ENCODE results near the gene TSPO2. TPM values are rescaled to one million over a fixed set of nuclear protein-coding genes. Genes with fewer than 3 reads are reported as not detected.
A peak's percentile ranks its signal among the peaks of the same experiment; 100 is the strongest.

TSPO2 gene
- total RNA-seq, 1 experiment from 2014 or later = not detected

- H3K4me3 ChIP-seq = no peak overlapping the region
- DNase-seq = no peak
- H3K36me3 ChIP-seq = no peaks in the 10 kb centered on the region
- H3K4me1 ChIP-seq = peaks cover 64% of the 10 kb centered on the region
- no peak overlapping the region for H3K27ac ChIP-seq
- no peaks in the 10 kb centered on the region for H3K27me3 ChIP-seq
- no peaks in the 10 kb centered on the region for H3K9me3 ChIP-seq (replicated peaks)
Measured at GRCh38 chr6:41051873-41052272, 9.6 kb downstream of the TSPO2 start.

GRCh38 chr6:41053041-41053440, 10.8 kb downstream of the TSPO2 start, which contains the start of gene APOBEC2:
APOBEC2 (plus strand) TSS chr6:41053202; CDS start chr6:41053348, 146 bp downstream.
- no peaks in the 10 kb centered on the region for H3K9me3 ChIP-seq (replicated peaks)
- peak within 1 kb of the TSS; percentile 47 for H3K27ac ChIP-seq
- H3K27me3 ChIP-seq = no peaks in the 10 kb centered on the region
- DNase-seq = peak; percentile 79 to 87
- H3K4me3 ChIP-seq = no peak within 1 kb of the TSS
- peaks cover 64% of the 10 kb centered on the region for H3K4me1 ChIP-seq
- H3K36me3 ChIP-seq = no peaks in the 10 kb centered on the region

- no peaks in the 10 kb centered on the region for H3K9me3 ChIP-seq (replicated peaks)
- no peak overlapping the region for H3K4me3 ChIP-seq
- H3K27me3 ChIP-seq = no peaks in the 10 kb centered on the region
- peaks cover 55% of the 10 kb centered on the region for H3K4me1 ChIP-seq
- no peaks in the 10 kb centered on the region for H3K36me3 ChIP-seq
- peak overlapping the region; percentile 34 for H3K27ac ChIP-seq
- peak in 1 of 2 experiments; percentile 29 for DNase-seq
Measured at GRCh38 chr6:41054511-41054910, 12.2 kb downstream of the TSPO2 start.

GRCh38 chr6:41055149-41055548, 12.9 kb downstream of the TSPO2 start:
- H3K27me3 ChIP-seq = no peaks in the 10 kb centered on the region
- no peak overlapping the region for H3K4me3 ChIP-seq
- H3K4me1 ChIP-seq = peaks cover 48% of the 10 kb centered on the region
- peak overlapping the region; percentile 34 for H3K27ac ChIP-seq
- H3K9me3 ChIP-seq (replicated peaks) = no peaks in the 10 kb centered on the region
- H3K36me3 ChIP-seq = no peaks in the 10 kb centered on the region
- DNase-seq = peak; percentile 63 to 79

- Histone ChIP-seq H3K27me3 (no peaks in the 10 kb centered on the region), H3K4me3 (no peak overlapping the region), H3K36me3 (peaks cover 5% of the 10 kb centered on the region; the same call in 1 of the 2 replicates), H3K9me3 (replicated peaks) (no peaks in the 10 kb centered on the region), H3K27ac (no peak overlapping the region), H3K4me1 (peaks cover 39% of the 10 kb centered on the region)
- DNase-seq = no peak
Measured at GRCh38 chr6:41056768-41057490, 14.7 kb downstream of the TSPO2 start.

- Histone ChIP-seq H3K36me3 (peaks cover 10% of the 10 kb centered on the region), H3K4me1 (peaks cover 22% of the 10 kb centered on the region), H3K27ac (no peak overlapping the region), H3K27me3 (no peaks in the 10 kb centered on the region), H3K9me3 (replicated peaks) (no peaks in the 10 kb centered on the region), H3K4me3 (no peak overlapping the region)
- no peak for DNase-seq
Measured at GRCh38 chr6:41058783-41059181, 16.5 kb downstream of the TSPO2 start.

- Histone ChIP-seq H3K36me3 (peaks cover 10% of the 10 kb centered on the region), H3K4me1 (peaks cover 20% of the 10 kb centered on the region), H3K9me3 (replicated peaks) (no peaks in the 10 kb centered on the region), H3K4me3 (no peak overlapping the region), H3K27me3 (no peaks in the 10 kb centered on the region), H3K27ac (no peak overlapping the region)
- no peak for DNase-seq
Measured at GRCh38 chr6:41059556-41059955, 17.3 kb downstream of the TSPO2 start.

GRCh38 chr6:41061196-41061726, 19.0 kb downstream of the TSPO2 start:
- no peaks in the 10 kb centered on the region for H3K27me3 ChIP-seq
- no peak overlapping the region for H3K27ac ChIP-seq
- no peak overlapping the region for H3K4me3 ChIP-seq
- no peak for DNase-seq
- peaks cover 12% of the 10 kb centered on the region for H3K36me3 ChIP-seq
- no peaks in the 10 kb centered on the region for H3K9me3 ChIP-seq (replicated peaks)
- peaks cover 6% of the 10 kb centered on the region; the same call in 1 of the 2 replicates for H3K4me1 ChIP-seq

- no peak for DNase-seq
- Histone ChIP-seq H3K27me3 (no peaks in the 10 kb centered on the region), H3K27ac (no peak overlapping the region), H3K36me3 (peaks cover 13% of the 10 kb centered on the region), H3K4me1 (peaks cover 6% of the 10 kb centered on the region; the same call in 1 of the 2 replicates), H3K4me3 (no peak overlapping the region), H3K9me3 (replicated peaks) (no peaks in the 10 kb centered on the region)
Measured at GRCh38 chr6:41062056-41062455, 19.8 kb downstream of the TSPO2 start.

- H3K4me1 ChIP-seq = peaks cover 6% of the 10 kb centered on the region; the same call in 1 of the 2 replicates
- H3K27me3 ChIP-seq = no peaks in the 10 kb centered on the region
- H3K36me3 ChIP-seq = peaks cover 15% of the 10 kb centered on the region
- H3K9me3 ChIP-seq (replicated peaks) = no peaks in the 10 kb centered on the region
- DNase-seq = peak; percentile 38 to 69
- no peak overlapping the region for H3K4me3 ChIP-seq
- peak overlapping the region; percentile 21; the same call in 1 of the 2 replicates for H3K27ac ChIP-seq
Measured at GRCh38 chr6:41063884-41064285, 21.6 kb downstream of the TSPO2 start.

GRCh38 chr6:41064841-41065240, 22.6 kb downstream of the TSPO2 start:
- Histone ChIP-seq H3K36me3 (peaks cover 15% of the 10 kb centered on the region), H3K4me3 (no peak overlapping the region), H3K27ac (no peak overlapping the region), H3K4me1 (peaks cover 6% of the 10 kb centered on the region; the same call in 1 of the 2 replicates), H3K27me3 (no peaks in the 10 kb centered on the region), H3K9me3 (replicated peaks) (no peaks in the 10 kb centered on the region)
- no peak for DNase-seq

GRCh38 chr6:41065550-41066026, 23.3 kb downstream of the TSPO2 start:
- Histone ChIP-seq H3K9me3 (replicated peaks) (no peaks in the 10 kb centered on the region), H3K4me1 (peaks cover 6% of the 10 kb centered on the region; the same call in 1 of the 2 replicates), H3K27ac (no peak overlapping the region), H3K4me3 (no peak overlapping the region), H3K27me3 (no peaks in the 10 kb centered on the region), H3K36me3 (peaks cover 14% of the 10 kb centered on the region)
- DNase-seq = no peak

GRCh38 chr6:41066867-41067304, 24.6 kb downstream of the TSPO2 start:
- Histone ChIP-seq H3K4me3 (no peak overlapping the region), H3K36me3 (peaks cover 10% of the 10 kb centered on the region), H3K27ac (no peak overlapping the region), H3K9me3 (replicated peaks) (no peaks in the 10 kb centered on the region), H3K27me3 (no peaks in the 10 kb centered on the region), H3K4me1 (peaks cover 6% of the 10 kb centered on the region; the same call in 1 of the 2 replicates)
- DNase-seq = peak; percentile 65 to 86

GRCh38 chr6:41071501-41071922, 29.2 kb downstream of the TSPO2 start:
- DNase-seq = no peak
- peaks cover 3% of the 10 kb centered on the region; the same call in 1 of the 2 replicates for H3K36me3 ChIP-seq
- no peaks in the 10 kb centered on the region for H3K27me3 ChIP-seq
- peak overlapping the region; percentile 87 for H3K27ac ChIP-seq
- H3K9me3 ChIP-seq (replicated peaks) = no peaks in the 10 kb centered on the region
- peak overlapping the region; percentile 96 for H3K4me3 ChIP-seq
- H3K4me1 ChIP-seq = peaks cover 4% of the 10 kb centered on the region; the same call in 1 of the 2 replicates

Data from SJCRH30 (cell line).